Activated naive CD8-positive, alpha-beta T cell treated with anti-CD3 and anti-CD28 coated beads for 36 hours (primary cell): ENCODE data around the gene SERPING1. TPM values are rescaled to one million over a fixed set of nuclear protein-coding genes. Genes with fewer than 3 reads are reported as not detected.

ENCODE experiments used
- DNase-seq: peaks from one replicate; pipeline ENCODE4 v3.0.0; 2021
- H3K27ac Mint-ChIP-seq: one replicate; pipeline ENCODE4 v1.8.0; 2022; ENCODE audit warnings: mild to moderate bottlenecking, moderate library complexity, mixed read lengths
- H3K27me3 Mint-ChIP-seq: one replicate; pipeline ENCODE4 v1.8.0; 2022; ENCODE audit warnings: mild to moderate bottlenecking, mixed read lengths
- H3K36me3 Mint-ChIP-seq: one replicate; pipeline ENCODE4 v1.8.0; 2021; ENCODE audit warnings: mild to moderate bottlenecking, mixed read lengths
- H3K4me1 Mint-ChIP-seq: one replicate; pipeline ENCODE4 v1.8.0; 2021; ENCODE audit warnings: mixed read lengths
- H3K4me3 Mint-ChIP-seq: one replicate; pipeline ENCODE4 v1.8.0; 2022; ENCODE audit warnings: mild to moderate bottlenecking, moderate library complexity, mixed read lengths
- H3K9me3 Mint-ChIP-seq: one replicate; pipeline ENCODE4 v1.8.0; 2022; ENCODE audit warnings: mixed read lengths
- total RNA-seq, 2 experiments: library from RNA; stranded (reverse); gene quantifications; one replicate each; pipeline ENCODE4 v1.2.3, GENCODE V29; 2021

Gene SERPING1
- total RNA-seq, 2 experiments from 2014 or later, result 0.41 to 0.68 TPM

DNA sequence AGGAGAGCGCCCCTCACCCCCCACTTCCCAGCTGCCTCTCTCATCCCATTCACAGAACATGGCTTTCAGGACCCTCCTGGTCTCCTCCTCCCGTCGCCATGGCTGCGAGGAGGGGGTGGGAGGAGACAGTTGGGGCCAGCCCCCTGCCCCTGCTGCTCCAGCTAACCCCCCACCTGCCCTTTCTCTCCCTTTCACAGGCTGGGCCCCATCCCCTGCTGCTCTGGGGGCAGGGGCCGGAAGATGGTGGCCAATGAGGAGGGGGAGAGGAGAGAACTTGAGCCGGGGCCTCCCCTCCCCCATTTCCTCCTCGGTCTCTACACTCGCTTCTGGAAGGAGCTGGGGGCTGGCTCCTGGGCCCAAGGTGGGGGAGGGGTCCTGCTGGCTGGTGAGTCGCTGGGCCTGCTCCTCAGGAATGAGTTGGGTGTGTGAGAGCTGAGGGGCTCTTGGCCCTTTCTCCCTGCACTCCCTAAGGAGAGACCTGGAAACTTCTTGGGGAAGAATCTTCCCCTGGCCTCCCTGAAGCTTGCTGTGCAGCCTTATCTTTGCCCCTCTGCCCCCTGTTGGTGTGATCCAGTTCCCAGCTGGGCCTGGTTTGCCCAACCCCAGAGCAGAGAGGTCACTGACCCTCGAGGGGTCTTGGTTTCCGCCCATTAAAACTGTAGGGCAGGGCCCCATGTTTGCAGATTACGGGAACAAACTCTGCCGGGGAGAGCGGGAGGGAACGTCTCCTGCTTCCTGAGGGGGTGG, 42.0 kb downstream of the SERPING1 start:
- Mint-ChIP-seq H3K4me3 (peak overlapping the region; percentile 85), H3K9me3 (no peaks in the 10 kb centered on the region), H3K27me3 (peaks cover 40% of the 10 kb centered on the region), H3K4me1 (peaks cover 10% of the 10 kb centered on the region), H3K36me3 (no peaks in the 10 kb centered on the region), H3K27ac (no peak overlapping the region)
- DNase-seq, result no peak

DNA sequence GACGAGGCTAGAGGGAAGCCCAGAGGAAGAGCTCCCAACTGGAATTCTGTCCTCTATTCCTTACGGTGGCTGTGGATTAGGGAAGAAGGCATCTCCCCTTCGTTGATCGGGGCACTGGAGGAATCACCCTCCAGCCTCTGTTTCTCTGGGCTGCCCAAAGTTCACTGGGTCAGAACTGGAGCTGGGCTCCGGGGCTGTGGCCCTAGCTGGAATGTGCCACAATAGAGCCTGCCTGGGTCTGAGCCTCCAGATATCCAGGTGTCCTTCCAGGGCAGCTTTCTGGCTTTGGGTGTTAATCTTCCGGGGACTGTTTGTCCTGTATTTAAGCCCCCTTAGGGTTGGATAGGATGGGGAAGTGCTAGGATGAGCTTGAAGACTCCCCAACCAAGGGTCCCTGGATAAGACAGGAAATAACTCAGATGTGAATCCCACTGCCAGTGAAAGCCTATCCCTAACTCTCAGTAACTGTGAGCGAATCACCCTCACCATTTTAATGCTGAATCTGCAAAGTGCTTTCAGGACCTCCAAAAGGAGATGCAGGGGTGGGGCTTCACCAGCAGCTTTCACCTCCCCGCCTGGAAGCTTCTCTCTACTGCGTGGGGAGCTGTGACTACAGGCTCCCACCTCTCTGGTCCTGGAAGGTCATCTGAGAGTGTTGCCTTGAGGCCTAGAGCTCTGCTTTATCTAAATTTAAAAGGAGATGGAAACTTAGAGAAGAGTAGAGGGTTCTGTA, 42.7 kb downstream of the SERPING1 start:
- H3K27ac Mint-ChIP-seq, result no peak overlapping the region
- H3K36me3 Mint-ChIP-seq, result no peaks in the 10 kb centered on the region
- no peaks in the 10 kb centered on the region for H3K9me3 Mint-ChIP-seq
- peaks cover 16% of the 10 kb centered on the region for H3K4me1 Mint-ChIP-seq
- peak overlapping the region; percentile 14 for H3K4me3 Mint-ChIP-seq
- H3K27me3 Mint-ChIP-seq, result peaks cover 47% of the 10 kb centered on the region
- no peak for DNase-seq

- Mint-ChIP-seq H3K9me3 (no peaks in the 10 kb centered on the region), H3K36me3 (no peaks in the 10 kb centered on the region), H3K4me1 (peaks cover 19% of the 10 kb centered on the region), H3K4me3 (no peak overlapping the region), H3K27me3 (peaks cover 57% of the 10 kb centered on the region), H3K27ac (no peak overlapping the region)
- DNase-seq, result no peak
Observed at GRCh38 chr11:57641011-57641807, 43.7 kb downstream of the SERPING1 start.

- Mint-ChIP-seq H3K9me3 (no peaks in the 10 kb centered on the region), H3K27me3 (peaks cover 62% of the 10 kb centered on the region), H3K4me3 (no peak overlapping the region)
Observed at GRCh38 chr11:57643802-57644201, 46.3 kb downstream of the SERPING1 start.

GRCh38 chr11:57644748-57645688, 47.5 kb downstream of the SERPING1 start:
- no peak overlapping the region for H3K4me3 Mint-ChIP-seq
- DNase-seq, result peak; percentile 83
- H3K9me3 Mint-ChIP-seq, result no peaks in the 10 kb centered on the region
- no peaks in the 10 kb centered on the region for H3K36me3 Mint-ChIP-seq
- peaks cover 43% of the 10 kb centered on the region for H3K4me1 Mint-ChIP-seq
- peaks cover 59% of the 10 kb centered on the region for H3K27me3 Mint-ChIP-seq
- no peak overlapping the region for H3K27ac Mint-ChIP-seq

More at GRCh38 chr11:57643802-57644201, 46.3 kb downstream of the SERPING1 start:
- peaks cover 38% of the 10 kb centered on the region for H3K4me1 Mint-ChIP-seq
- no peak overlapping the region for H3K27ac Mint-ChIP-seq
- no peak for DNase-seq
- no peaks in the 10 kb centered on the region for H3K36me3 Mint-ChIP-seq

DNA sequence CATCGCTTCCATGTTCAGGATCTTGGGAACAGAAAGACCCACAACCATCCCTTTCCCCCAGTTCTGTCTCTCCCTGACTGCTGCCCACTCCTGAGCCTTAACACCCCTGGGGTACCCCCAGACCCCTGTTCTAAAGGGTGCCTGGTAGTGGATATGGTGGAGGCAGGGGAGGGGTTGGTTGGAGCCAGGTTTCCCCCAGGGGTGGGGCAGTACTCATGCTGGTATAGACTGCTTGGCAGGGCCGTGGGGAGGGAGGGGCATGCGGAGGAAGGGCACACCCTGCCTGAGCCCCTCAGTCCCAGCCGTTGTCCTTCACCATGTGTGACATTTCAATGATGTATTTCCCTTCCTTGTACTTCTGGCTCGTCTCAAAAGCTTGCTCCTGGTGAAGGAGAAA, 48.2 kb downstream of the SERPING1 start:
- Mint-ChIP-seq H3K27ac (no peak overlapping the region), H3K4me1 (peaks cover 44% of the 10 kb centered on the region), H3K9me3 (no peaks in the 10 kb centered on the region), H3K27me3 (peaks cover 59% of the 10 kb centered on the region), H3K36me3 (no peaks in the 10 kb centered on the region), H3K4me3 (no peak overlapping the region)
- DNase-seq, result no peak

- peaks cover 59% of the 10 kb centered on the region for H3K27me3 Mint-ChIP-seq
- DNase-seq, result no peak
- peaks cover 44% of the 10 kb centered on the region for H3K4me1 Mint-ChIP-seq
- H3K27ac Mint-ChIP-seq, result no peak overlapping the region
- no peak overlapping the region for H3K4me3 Mint-ChIP-seq
- H3K36me3 Mint-ChIP-seq, result no peaks in the 10 kb centered on the region
- no peaks in the 10 kb centered on the region for H3K9me3 Mint-ChIP-seq
Observed at GRCh38 chr11:57646194-57646798, 48.8 kb downstream of the SERPING1 start.

- Mint-ChIP-seq H3K9me3 (no peaks in the 10 kb centered on the region), H3K27ac (no peak overlapping the region), H3K27me3 (peaks cover 59% of the 10 kb centered on the region), H3K36me3 (no peaks in the 10 kb centered on the region), H3K4me3 (no peak overlapping the region), H3K4me1 (peaks cover 44% of the 10 kb centered on the region)
- DNase-seq, result no peak
Observed at GRCh38 chr11:57646799-57647303, 49.4 kb downstream of the SERPING1 start.

DNA sequence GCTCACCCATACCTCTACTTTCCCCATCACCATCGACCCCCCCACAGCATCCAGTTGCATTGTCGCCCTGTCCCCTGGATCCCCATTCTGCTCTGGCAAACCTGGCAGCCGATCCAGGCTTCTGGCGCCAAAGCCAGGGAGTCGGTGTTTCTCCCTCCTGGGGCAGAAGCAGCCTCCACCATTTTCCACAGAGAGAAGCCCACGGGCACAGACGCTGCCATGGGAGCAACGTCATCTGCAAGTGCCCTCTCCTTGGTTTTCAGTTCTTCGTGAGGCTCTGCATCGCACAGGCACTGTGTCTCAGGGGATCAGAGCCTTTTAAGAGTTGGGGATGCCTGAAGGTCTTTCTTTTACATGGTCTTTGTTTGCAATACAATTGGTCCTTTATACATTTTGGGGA, 49.9 kb downstream of the SERPING1 start:
- no peak overlapping the region for H3K4me3 Mint-ChIP-seq
- DNase-seq, result no peak
- H3K9me3 Mint-ChIP-seq, result no peaks in the 10 kb centered on the region
- H3K36me3 Mint-ChIP-seq, result no peaks in the 10 kb centered on the region
- peaks cover 59% of the 10 kb centered on the region for H3K27me3 Mint-ChIP-seq
- H3K27ac Mint-ChIP-seq, result no peak overlapping the region
- peaks cover 44% of the 10 kb centered on the region for H3K4me1 Mint-ChIP-seq

GRCh38 chr11:57647960-57648800, 50.7 kb downstream of the SERPING1 start:
- Mint-ChIP-seq H3K4me3 (peak overlapping the region; percentile 68), H3K4me1 (peaks cover 47% of the 10 kb centered on the region), H3K36me3 (no peaks in the 10 kb centered on the region), H3K9me3 (no peaks in the 10 kb centered on the region), H3K27ac (peak overlapping the region; percentile 31), H3K27me3 (peaks cover 55% of the 10 kb centered on the region)
- no peak for DNase-seq

GRCh38 chr11:57648801-57649735, 51.6 kb downstream of the SERPING1 start:
- no peak for DNase-seq
- peak overlapping the region; percentile 68 for H3K4me3 Mint-ChIP-seq
- H3K36me3 Mint-ChIP-seq, result no peaks in the 10 kb centered on the region
- no peaks in the 10 kb centered on the region for H3K9me3 Mint-ChIP-seq
- H3K27me3 Mint-ChIP-seq, result peaks cover 48% of the 10 kb centered on the region
- peaks cover 49% of the 10 kb centered on the region for H3K4me1 Mint-ChIP-seq
- H3K27ac Mint-ChIP-seq, result no peak overlapping the region
